H1 (cell line): Measurements from ENCODE around the gene ERICH6. TPM values are rescaled to one million over a fixed set of nuclear protein-coding genes. Genes with fewer than 3 reads are reported as not detected.

Experiments used
- CTCF ChIA-PET: fragments of 300-600 bp; sonication (Branson Sonifier 250); formaldehyde crosslinking; loops from one replicate; lab custom pipeline; 2021; ENCODE audit not compliant: partially characterized antibody; lab: Charles Lee
- POLR2A ChIA-PET: fragments of 300-600 bp; sonication (Branson Sonifier 250); formaldehyde crosslinking; loops from one replicate; lab custom pipeline; 2021; ENCODE audit warnings: inconsistent platforms; ENCODE audit not compliant: partially characterized antibody; lab: Charles Lee
- DNase-seq, 2 experiments: peaks; one replicate each; pipeline versions ENCODE4 v3.0.0 to v3.0.0-alpha.2; 2010 to 2022; ENCODE audit warnings: low spot score in 2 of 2, low read depth in 1 of 2, mixed read lengths in 1 of 2
- FAIRE-seq: peaks from 2 replicates; lab custom pipeline; 2011; peaks lifted over from hg19 to GRCh38; lab: Jason Lieb, UNC
- H2AFZ ChIP-seq: 2 replicates; pipeline ENCODE4 v1.8.1; 2012; ENCODE audit warnings: low read length, inconsistent platforms
- H2AK5ac ChIP-seq: 2 replicates; pipeline ENCODE4 v1.6.1; 2013; ENCODE audit warnings: low read depth, low read length
- H2BK120ac ChIP-seq: replicated peaks from 2 replicates; pipeline ENCODE3; 2013; ENCODE audit warnings: low read depth, low read length, inconsistent platforms
- H2BK12ac ChIP-seq: 2 replicates; pipeline ENCODE4 v1.6.1; 2013; ENCODE audit warnings: low read depth, low read length
- H2BK15ac ChIP-seq: 2 replicates; pipeline ENCODE4 v1.6.1; 2013; ENCODE audit warnings: low read length
- H2BK20ac ChIP-seq: 2 replicates; pipeline ENCODE4 v1.6.1; 2013; ENCODE audit warnings: low read length
- H2BK5ac ChIP-seq: 2 replicates; pipeline ENCODE4 v1.6.1; 2013; ENCODE audit warnings: low read depth, low read length
- H3K14ac ChIP-seq: 2 replicates; pipeline ENCODE4 v1.6.1; 2013; ENCODE audit warnings: inconsistent platforms; ENCODE audit not compliant: insufficient read length
- H3K18ac ChIP-seq: 2 replicates; pipeline ENCODE4 v1.6.1; 2013; ENCODE audit warnings: low read length; ENCODE audit errors: extremely low read depth
- H3K23ac ChIP-seq: 2 replicates; pipeline ENCODE4 v1.6.1; 2013; ENCODE audit warnings: inconsistent platforms; ENCODE audit not compliant: insufficient read length
- H3K23me2 ChIP-seq: 2 replicates; pipeline ENCODE4 v1.6.1; 2013; ENCODE audit warnings: low read depth, low read length
- H3K27ac ChIP-seq: 2 replicates; pipeline ENCODE4 v1.6.1; 2011; ENCODE audit warnings: low read depth, low read length, inconsistent platforms
- H3K27me3 ChIP-seq, 4 experiments: replicated peaks in 1 of 4; 1 replicate in 1 of 4; 2 replicates in 3 of 4; pipeline versions ENCODE4 v1.6.1 to v1.8.1; 2011 to 2013; ENCODE audit warnings: low read length in 3 of 4, mild to moderate bottlenecking in 3 of 4, inconsistent platforms in 2 of 4, mixed read lengths in 2 of 4, moderate library complexity in 1 of 4; ENCODE audit not compliant: control insufficient read depth in 3 of 4, insufficient read depth in 3 of 4; ENCODE audit errors: extremely low read depth in 1 of 4
- H3K36me3 ChIP-seq, 4 experiments: 2 replicates each; pipeline versions ENCODE4 v1.6.1 to v1.8.1; 2011 to 2013; ENCODE audit warnings: mild to moderate bottlenecking in 4 of 4, low read length in 3 of 4, moderate library complexity in 2 of 4, control low read depth in 1 of 4, inconsistent platforms in 1 of 4; ENCODE audit not compliant: insufficient read depth in 4 of 4, control insufficient read depth in 2 of 4
- H3K4ac ChIP-seq: replicated peaks from 2 replicates; pipeline ENCODE3; 2013; ENCODE audit warnings: low read length, low read depth, mixed read lengths, inconsistent platforms; ENCODE audit not compliant: insufficient read length
- H3K4me1 ChIP-seq, 4 experiments: replicated peaks in 1 of 4; 1 replicate in 1 of 4; 2 replicates in 3 of 4; pipeline versions ENCODE4 v1.6.1 to v1.8.1; 2011 to 2013; ENCODE audit warnings: low read length in 3 of 4, inconsistent platforms in 2 of 4, mixed read lengths in 1 of 4; ENCODE audit not compliant: insufficient read depth in 4 of 4, control insufficient read depth in 3 of 4
- H3K4me2 ChIP-seq, 2 experiments: 2 replicates each; pipeline versions ENCODE4 v1.6.1 to v1.8.1; 2011 to 2013; ENCODE audit warnings: low read depth in 2 of 2, low read length in 2 of 2, control low read depth in 1 of 2, inconsistent platforms in 1 of 2, mild to moderate bottlenecking in 1 of 2; ENCODE audit not compliant: insufficient read depth in 1 of 2
- H3K4me3 ChIP-seq, 4 experiments: fragments of 200-600, 300-600 bp in 1 of 4; sonication (generic), shearing (Covaris generic), sonication (Bioruptor Twin) in 1 of 4; 2 replicates each; pipeline versions ENCODE4 v1.5.1 to v1.8.1; 2011 to 2016; ENCODE audit warnings: low read length in 4 of 4, low read depth in 3 of 4, control low read depth in 2 of 4, inconsistent platforms in 2 of 4, mild to moderate bottlenecking in 2 of 4, mixed read lengths in 1 of 4, moderate library complexity in 1 of 4; ENCODE audit not compliant: insufficient read depth in 2 of 4; ENCODE audit errors: extremely low read depth in 1 of 4
- H3K56ac ChIP-seq: replicated peaks from 2 replicates; pipeline ENCODE3; 2013; ENCODE audit warnings: low read depth, mild to moderate bottlenecking, mixed read lengths, low read length, inconsistent platforms; ENCODE audit not compliant: insufficient read length
- H3K79me1 ChIP-seq: 2 replicates; pipeline ENCODE4 v1.6.1; 2013; ENCODE audit warnings: low read depth, low read length, control low read depth
- H3K79me2 ChIP-seq, 2 experiments: 2 replicates each; pipeline versions ENCODE4 v1.6.1 to v1.8.1; 2012 to 2013; ENCODE audit warnings: low read length in 2 of 2, mild to moderate bottlenecking in 2 of 2, inconsistent platforms in 1 of 2; ENCODE audit not compliant: insufficient read depth in 2 of 2, control insufficient read depth in 1 of 2
- H3K9ac ChIP-seq, 4 experiments: replicated peaks in 1 of 4; 1 replicate in 1 of 4; 2 replicates in 3 of 4; pipeline versions ENCODE4 v1.6.1 to v1.8.1; 2011 to 2013; ENCODE audit warnings: low read depth in 3 of 4, low read length in 3 of 4, control low read depth in 2 of 4, mild to moderate bottlenecking in 2 of 4, moderate library complexity in 2 of 4, inconsistent platforms in 1 of 4; ENCODE audit errors: extremely low read depth in 1 of 4
- H3K9me3 ChIP-seq, 2 experiments: 2 replicates each; pipeline versions ENCODE4 v1.6.1 to v1.8.1; 2012 to 2013; ENCODE audit warnings: mild to moderate bottlenecking in 2 of 2, moderate library complexity in 2 of 2, control low read depth in 1 of 2, inconsistent platforms in 1 of 2, low read depth in 1 of 2, low read length in 1 of 2, mixed read lengths in 1 of 2; ENCODE audit not compliant: insufficient read depth in 2 of 2
- H4K20me1 ChIP-seq, 2 experiments: replicated peaks in 1 of 2; 2 replicates each; pipeline versions ENCODE3 to v1.8.1; 2011 to 2013; ENCODE audit warnings: inconsistent platforms in 2 of 2, low read length in 2 of 2, mild to moderate bottlenecking in 1 of 2; ENCODE audit not compliant: insufficient read depth in 2 of 2, control insufficient read depth in 1 of 2
- H4K5ac ChIP-seq: 2 replicates; pipeline ENCODE4 v1.6.1; 2013; ENCODE audit warnings: low read length, low read depth, mixed read lengths, inconsistent platforms; ENCODE audit not compliant: insufficient read length
- H4K8ac ChIP-seq: 2 replicates; pipeline ENCODE4 v1.8.0; 2013; ENCODE audit warnings: mild to moderate bottlenecking, moderate library complexity, low read length, inconsistent platforms; ENCODE audit not compliant: insufficient read depth; ENCODE audit errors: extremely low read depth
- H4K91ac ChIP-seq: replicated peaks from 2 replicates; pipeline ENCODE3; 2013; ENCODE audit warnings: low read length, mixed read lengths, inconsistent platforms; ENCODE audit not compliant: insufficient read length
- BRCA1 ChIP-seq: IDR thresholded peaks from 2 replicates; pipeline ENCODE4 v1.6.1; 2012; ENCODE audit warnings: low read depth, low read length, improper control_type of control experiment
- GTF2F1 ChIP-seq: IDR thresholded peaks from 2 replicates; pipeline ENCODE4 v1.6.1; 2012; ENCODE audit warnings: low read depth, low read length, improper control_type of control experiment, borderline replicate concordance
- JUND ChIP-seq: IDR thresholded peaks from 2 replicates; pipeline ENCODE4 v1.6.1; 2011; ENCODE audit warnings: mild to moderate bottlenecking, improper control_type of control experiment, low read length
- KDM4A ChIP-seq: IDR thresholded peaks from one replicate; pipeline ENCODE4 v1.7.1; 2012; ENCODE audit warnings: low read depth, mild to moderate bottlenecking, moderate library complexity, low read length, inconsistent platforms; ENCODE audit not compliant: severe bottlenecking
- SP1 ChIP-seq: IDR thresholded peaks from 2 replicates; pipeline ENCODE4 v1.6.1; 2011; ENCODE audit warnings: low read depth, low read length
- SRF ChIP-seq: IDR thresholded peaks from 2 replicates; pipeline ENCODE4 v1.6.1; 2011; ENCODE audit warnings: mild to moderate bottlenecking, low read depth, low read length, moderate library complexity
- TAF1 ChIP-seq: IDR thresholded peaks from 2 replicates; pipeline ENCODE4 v1.6.1; 2011; ENCODE audit warnings: mild to moderate bottlenecking, low read depth, low read length
- WGBS, 2 experiments: shearing (Covaris generic) in 1 of 2; methylation state at CpG; one replicate each; pipeline versions ENCODE4 v1.1.6 to v1.1.7; 2013 to 2015; ENCODE audit warnings: low lambda C conversion rate in 2 of 2, mixed read lengths in 2 of 2, inconsistent platforms in 1 of 2, low coverage in 1 of 2, missing lambda C conversion rate in 1 of 2; ENCODE audit not compliant: insufficient replicate concordance in 2 of 2, insufficient coverage in 1 of 2, insufficient read length in 1 of 2; ENCODE audit errors: extremely low coverage in 1 of 2, missing lambda C conversion rate in 1 of 2; 5-methylcytosine and 5-hydroxymethylcytosine counted together
- polyA plus RNA-seq, 7 experiments: library from polyadenylated mRNA; depleted of rRNA in 3 of 7; stranded (reverse) in 5 of 7; unstranded in 2 of 7; fragments of >200 nt in 5 of 7; fragments of 200-250 nt in 2 of 7; gene quantifications; 1 replicate in 5 of 7; 2 replicates in 1 of 7; 4 replicates in 1 of 7; pipeline versions ENCODE4 v1.2.1 to v1.2.3, GENCODE V29; 2011 to 2013; ENCODE audit warnings: missing spikeins in 2 of 7, mixed read lengths in 2 of 7
- total RNA-seq: library from RNA; stranded (reverse); fragmentation: NEBNext Ultra II Directional; extraction: Animal tissue kit (Norgen Biotek cat#: 25700); gene quantifications from 2 replicates; pipeline ENCODE4 v1.2.1, GENCODE V29; 2021
- TF ChIP-seq, protein P1 (sequence below): IDR thresholded peaks from 2 replicates; pipeline ENCODE4 v1.6.1; 2012; ENCODE audit warnings: inconsistent platforms

The ERICH6 gene
- total and polyA plus RNA-seq, 2 of the 8 experiments (the other 6 are each of a cell fraction or from before 2014, with no cell fraction given) = not detected

DNA sequence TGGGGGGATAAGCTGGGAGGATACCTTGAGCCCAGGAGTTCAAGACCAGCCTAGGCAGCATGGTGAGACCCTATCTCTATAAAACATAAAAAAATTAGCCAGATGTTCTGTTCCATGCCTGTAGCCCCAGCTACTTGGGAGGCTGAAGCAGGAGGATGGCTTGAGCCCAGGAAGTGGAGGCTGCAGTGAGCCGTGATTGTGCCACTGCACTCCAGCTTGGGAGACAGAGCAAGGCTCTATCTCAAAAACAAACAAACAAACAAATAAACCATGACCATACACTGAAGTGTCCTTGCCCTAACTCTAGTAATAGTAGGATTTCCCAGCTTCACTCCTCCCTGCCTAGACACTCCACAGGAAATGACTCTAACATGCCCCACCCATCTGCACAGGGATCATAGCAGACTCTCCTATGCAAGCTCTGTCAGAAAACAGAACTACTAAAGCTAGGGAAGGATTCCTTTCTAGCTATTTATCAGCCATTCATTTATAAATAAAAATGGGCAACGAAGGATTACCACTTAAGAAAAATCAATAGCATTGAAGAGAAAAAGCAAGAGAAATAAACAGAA lies 4.6 kb downstream of the ERICH6 start:
- H3K9ac ChIP-seq = no peak overlapping the region
- peaks cover 8% of the 10 kb centered on the region for H3K23me2 ChIP-seq
- no peak overlapping the region for H2BK120ac ChIP-seq
- 93% methylated on average over 2 of the region's 2 CpGs; no CpG with 5 or more reads in 1 of the 2 experiments for WGBS, 2 experiments
- H3K4me3 ChIP-seq = no peak overlapping the region
- no peaks in the 10 kb centered on the region for H3K79me1 ChIP-seq
- no peak overlapping the region for H4K8ac ChIP-seq
- no peaks in the 10 kb centered on the region for H4K20me1 ChIP-seq
- H4K5ac ChIP-seq = no peak overlapping the region
- ChIA-PET POLR2A (interaction anchor here (0.6 kb wide), 1 partner anchor 668 kb away, joined by 3 read pairs; no protein-coding TSS in a partner anchor), CTCF (interaction anchor here (0.6 to 1.0 kb wide), 2 partner anchors 8 to 166 kb away, joined by 3 read pairs; no protein-coding TSS in a partner anchor)
- peaks cover 0 to 10% of the 10 kb centered on the region in 2 experiments; a peak in 2 of 4 replicates for H3K9me3 ChIP-seq
- no peak overlapping the region for H2AK5ac ChIP-seq
- no peak overlapping the region for H3K18ac ChIP-seq
- no peaks in the 10 kb centered on the region for H3K36me3 ChIP-seq
- no peak for FAIRE-seq
- H3K4ac ChIP-seq = no peak overlapping the region
- H3K14ac ChIP-seq = no peak overlapping the region
- no peak overlapping the region for H2BK20ac ChIP-seq
- no peak overlapping the region for H2BK5ac ChIP-seq
- no peak overlapping the region for H3K23ac ChIP-seq
- H3K4me1 ChIP-seq = peaks cover 0 to 6% (median 3%) of the 10 kb centered on the region in 4 experiments; a peak in 4 of 7 replicates
- H3K27me3 ChIP-seq = peaks cover 0 to 3% (median 0%) of the 10 kb centered on the region in 4 experiments; a peak in 2 of 7 replicates
- no peak overlapping the region for H3K4me2 ChIP-seq
- no peak overlapping the region for H2BK12ac ChIP-seq
- H3K56ac ChIP-seq = no peak overlapping the region
- no peak overlapping the region for H2BK15ac ChIP-seq
- no peak for DNase-seq
- no peak overlapping the region for H3K27ac ChIP-seq
- H2AFZ ChIP-seq = no peak overlapping the region
- H3K79me2 ChIP-seq = no peaks in the 10 kb centered on the region
- no peak overlapping the region for H4K91ac ChIP-seq
- TF ChIP-seq JUND = no peak
- TF ChIP-seq BRCA1 = no peak
- TF ChIP-seq GTF2F1 = no peak
- TF ChIP-seq, protein P1, sequence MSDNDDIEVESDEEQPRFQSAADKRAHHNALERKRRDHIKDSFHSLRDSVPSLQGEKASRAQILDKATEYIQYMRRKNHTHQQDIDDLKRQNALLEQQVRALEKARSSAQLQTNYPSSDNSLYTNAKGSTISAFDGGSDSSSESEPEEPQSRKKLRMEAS = no peak
- TF ChIP-seq KDM4A = no peak
- TF ChIP-seq SP1 = no peak
- TF ChIP-seq TAF1 = no peak
- TF ChIP-seq SRF = no peak
